ENCODE data around the gene LPCAT1. TPM values are rescaled to one million over a fixed set of nuclear protein-coding genes. Genes with fewer than 3 reads are reported as not detected.
A peak's percentile ranks its signal among the peaks of the same experiment; 100 is the strongest.
"Not testable (repeated sequence)": the region's sequence is repeated elsewhere in the genome, so short reads cannot be mapped to it uniquely, and the experiment has no call there.

The LPCAT1 gene
- total and polyA plus RNA-seq, 2 experiments from 2014 or later, result 78.0 to 255 TPM

DNA sequence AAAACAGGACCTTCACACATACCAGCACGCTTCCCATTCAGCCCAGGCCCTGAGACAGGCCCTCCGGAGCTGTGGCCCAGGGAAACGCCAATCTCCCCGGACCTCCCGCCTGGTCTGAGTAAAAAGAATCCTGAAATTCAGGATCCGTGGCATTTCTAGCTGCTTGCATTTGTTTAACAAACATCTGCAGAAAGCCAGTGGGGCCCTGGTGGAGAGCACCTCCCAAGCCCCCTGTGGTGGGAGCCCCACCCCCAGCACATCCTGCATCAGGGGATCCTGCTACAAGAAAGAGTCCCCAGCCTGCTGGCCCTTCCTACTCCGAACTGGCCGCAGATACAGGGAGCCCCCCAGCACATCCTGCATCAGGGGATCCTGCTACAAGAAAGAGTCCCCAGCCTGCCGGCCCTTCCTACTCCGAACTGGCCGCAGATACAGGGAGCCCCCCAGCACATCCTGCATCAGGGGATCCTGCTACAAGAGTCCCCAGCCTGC is 8.9 kb downstream of the LPCAT1 start:
- H3K4me2 ChIP-seq, result peak overlapping the region; percentile 75
- ATAC-seq (peak; percentile 77), DNase-seq (ENCODE audit: low spot score) (peak; percentile 99)
- H3K9me3 Mint-ChIP-seq; H3K27me3 ChIP-seq (ENCODE audit: insufficient read depth); H3K36me3 ChIP-seq (ENCODE audit: insufficient read depth); H3K9me2 ChIP-seq (ENCODE audit: insufficient read depth); H2AFZ ChIP-seq: not testable (repeated sequence)
- peak overlapping the region; percentile 44; the same call in 1 of the 2 replicates for H3K4me3 ChIP-seq
- H3K4me1 ChIP-seq (ENCODE audit: insufficient read depth), result peaks cover 68% of the 10 kb centered on the region
- peak overlapping the region; percentile 99 for H3K27ac ChIP-seq (ENCODE audit: low read depth)
- H3K79me2 ChIP-seq (replicated peaks; ENCODE audit: insufficient read depth), result peaks cover 88% of the 10 kb centered on the region
- Mint-ChIP-seq H3K36me3 (ENCODE audit: low read depth) (peaks cover 57% of the 10 kb centered on the region), H3K27ac (peak overlapping the region; percentile 99), H3K4me3 (peak overlapping the region; percentile 65), H3K4me1 (peaks cover 82% of the 10 kb centered on the region), H3K27me3 (ENCODE audit: insufficient read depth, low read depth, poor library complexity) (peaks cover 44% of the 10 kb centered on the region)
- H4K20me1 ChIP-seq (replicated peaks; ENCODE audit: insufficient read depth), result peaks cover 14% of the 10 kb centered on the region
- peaks cover 31% of the 10 kb centered on the region for H3F3A ChIP-seq (replicated peaks; ENCODE audit: low read depth)
- TF ChIP-seq POLR2AphosphoS5 (IDR thresholded peaks at IDR 0.05; ENCODE audit: low read depth) (peak; percentile 24; the same call in 1 of the 2 replicates), ETS1 (IDR thresholded peaks at IDR 0.05) (peak; percentile 24; the same call in 1 of the 2 replicates)
- TF ChIP-seq, protein P1, sequence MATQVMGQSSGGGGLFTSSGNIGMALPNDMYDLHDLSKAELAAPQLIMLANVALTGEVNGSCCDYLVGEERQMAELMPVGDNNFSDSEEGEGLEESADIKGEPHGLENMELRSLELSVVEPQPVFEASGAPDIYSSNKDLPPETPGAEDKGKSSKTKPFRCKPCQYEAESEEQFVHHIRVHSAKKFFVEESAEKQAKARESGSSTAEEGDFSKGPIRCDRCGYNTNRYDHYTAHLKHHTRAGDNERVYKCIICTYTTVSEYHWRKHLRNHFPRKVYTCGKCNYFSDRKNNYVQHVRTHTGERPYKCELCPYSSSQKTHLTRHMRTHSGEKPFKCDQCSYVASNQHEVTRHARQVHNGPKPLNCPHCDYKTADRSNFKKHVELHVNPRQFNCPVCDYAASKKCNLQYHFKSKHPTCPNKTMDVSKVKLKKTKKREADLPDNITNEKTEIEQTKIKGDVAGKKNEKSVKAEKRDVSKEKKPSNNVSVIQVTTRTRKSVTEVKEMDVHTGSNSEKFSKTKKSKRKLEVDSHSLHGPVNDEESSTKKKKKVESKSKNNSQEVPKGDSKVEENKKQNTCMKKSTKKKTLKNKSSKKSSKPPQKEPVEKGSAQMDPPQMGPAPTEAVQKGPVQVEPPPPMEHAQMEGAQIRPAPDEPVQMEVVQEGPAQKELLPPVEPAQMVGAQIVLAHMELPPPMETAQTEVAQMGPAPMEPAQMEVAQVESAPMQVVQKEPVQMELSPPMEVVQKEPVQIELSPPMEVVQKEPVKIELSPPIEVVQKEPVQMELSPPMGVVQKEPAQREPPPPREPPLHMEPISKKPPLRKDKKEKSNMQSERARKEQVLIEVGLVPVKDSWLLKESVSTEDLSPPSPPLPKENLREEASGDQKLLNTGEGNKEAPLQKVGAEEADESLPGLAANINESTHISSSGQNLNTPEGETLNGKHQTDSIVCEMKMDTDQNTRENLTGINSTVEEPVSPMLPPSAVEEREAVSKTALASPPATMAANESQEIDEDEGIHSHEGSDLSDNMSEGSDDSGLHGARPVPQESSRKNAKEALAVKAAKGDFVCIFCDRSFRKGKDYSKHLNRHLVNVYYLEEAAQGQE (IDR thresholded peaks at IDR 0.05; ENCODE audit: unreplicated experiment), result peak; percentile 27

DNA sequence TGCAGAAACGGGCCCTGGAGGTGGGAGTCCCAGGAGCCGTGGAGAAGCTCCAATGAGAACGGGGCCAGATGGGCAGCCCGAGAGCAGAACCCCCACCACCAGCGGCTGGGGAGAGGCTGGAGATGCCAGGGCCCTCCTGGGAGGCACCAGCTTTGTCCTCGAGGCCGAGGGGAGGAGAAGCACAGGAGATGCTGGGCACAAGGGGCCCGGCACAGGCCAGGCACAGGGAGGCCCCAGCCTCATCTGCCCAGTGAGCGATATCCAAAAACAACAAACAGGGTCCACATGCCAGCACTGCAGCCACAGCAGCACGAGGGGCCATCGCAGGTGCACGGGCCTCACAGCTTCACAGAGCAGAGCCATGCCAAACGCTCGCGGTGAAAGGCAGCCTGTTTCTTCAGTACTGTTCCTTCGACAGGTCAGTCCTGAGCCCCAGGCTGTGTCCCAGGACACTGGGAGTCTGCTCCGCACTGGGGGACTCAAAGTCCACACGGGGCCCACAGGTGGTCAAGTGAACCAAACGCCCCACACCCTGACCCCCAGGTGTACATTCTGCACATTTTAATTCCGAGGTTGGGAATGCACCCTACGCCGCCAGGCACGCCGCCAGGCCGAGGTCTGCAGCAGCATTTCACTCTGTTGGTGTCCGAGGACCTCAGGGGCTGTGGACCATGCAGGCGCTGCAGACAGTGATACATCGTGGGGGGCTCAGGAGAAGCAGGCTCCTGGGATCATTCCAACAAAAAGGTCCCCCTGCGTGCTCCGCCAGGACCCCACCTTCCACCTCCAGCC is 9.5 kb downstream of the LPCAT1 start:
- no peak overlapping the region for H2AFZ ChIP-seq
- peaks cover 16% of the 10 kb centered on the region; the same call in 1 of the 2 replicates for H4K20me1 ChIP-seq (replicated peaks; ENCODE audit: insufficient read depth)
- H3K27me3 Mint-ChIP-seq (ENCODE audit: insufficient read depth, low read depth, poor library complexity), result peaks cover 42% of the 10 kb centered on the region
- peaks cover 7% of the 10 kb centered on the region; the same call in 1 of the 2 replicates for H3K36me3 ChIP-seq (ENCODE audit: insufficient read depth)
- peaks cover 88% of the 10 kb centered on the region for H3K79me2 ChIP-seq (replicated peaks; ENCODE audit: insufficient read depth)
- DNase-seq (ENCODE audit: low spot score) (peak; percentile 49), ATAC-seq (peak; percentile 5)
- H3K4me1 ChIP-seq (ENCODE audit: insufficient read depth), result peaks cover 68% of the 10 kb centered on the region
- H3K9me2 ChIP-seq (ENCODE audit: insufficient read depth), result no peaks in the 10 kb centered on the region
- peak overlapping the region; percentile 99 for H3K27ac Mint-ChIP-seq
- H3F3A ChIP-seq (replicated peaks; ENCODE audit: low read depth), result peaks cover 30% of the 10 kb centered on the region
- H3K36me3 Mint-ChIP-seq (ENCODE audit: low read depth), result peaks cover 55% of the 10 kb centered on the region
- H3K4me1 Mint-ChIP-seq, result peaks cover 83% of the 10 kb centered on the region
- H3K27ac ChIP-seq (ENCODE audit: low read depth), result peak overlapping the region; percentile 99
- peak overlapping the region; percentile 65 for H3K4me3 Mint-ChIP-seq
- peak overlapping the region; percentile 71 for H3K4me2 ChIP-seq
- no peaks in the 10 kb centered on the region for H3K27me3 ChIP-seq (ENCODE audit: insufficient read depth)
- H3K9me3 Mint-ChIP-seq, result no peaks in the 10 kb centered on the region; the same call in 2 of the 3 replicates
- peak overlapping the region; percentile 34; the same call in 1 of the 2 replicates for H3K4me3 ChIP-seq
- TF ChIP-seq JUNB (IDR thresholded peaks at IDR 0.05; ENCODE audit: unreplicated experiment), result no peak
- no peak for TF ChIP-seq EZH2 (IDR thresholded peaks at IDR 0.05; ENCODE audit: low read depth, unreplicated experiment)
- no peak for TF ChIP-seq ZNF331 (CRISPR knock-in tag; IDR thresholded peaks at IDR 0.05; ENCODE audit: low read depth)
- no peak for TF ChIP-seq ZNF462 (CRISPR knock-in tag; IDR thresholded peaks at IDR 0.05)

All from GM23338 (cell line).